ENCODE data around the gene KAZN. TPM values are rescaled to one million over a fixed set of nuclear protein-coding genes. Genes with fewer than 3 reads are reported as not detected.

KAZN gene
- total RNA-seq, 4 donors from 2014 or later, result 0.77 to 12.3 (median 4.9) TPM

- Histone ChIP-seq H3K27ac (no peak overlapping the region), H3K36me3 (no peaks in the 10 kb centered on the region), H3K9me3 (no peaks in the 10 kb centered on the region), H3K27me3 (no peaks in the 10 kb centered on the region), H3K4me1 (no peaks in the 10 kb centered on the region), H3K4me3 (no peak overlapping the region)
- DNase-seq, result no peak
- TF ChIP-seq CTCF (IDR thresholded peaks at IDR 0.05), result no peak
- no peak for TF ChIP-seq POLR2A (IDR thresholded peaks at IDR 0.05)
- intact Hi-C loops (cut with DNase I; ENCODE audit: low total_unique reads), result no loop called here
Observed at GRCh38 chr1:14606632-14607031, 8.1 kb downstream of the KAZN start.

DNA sequence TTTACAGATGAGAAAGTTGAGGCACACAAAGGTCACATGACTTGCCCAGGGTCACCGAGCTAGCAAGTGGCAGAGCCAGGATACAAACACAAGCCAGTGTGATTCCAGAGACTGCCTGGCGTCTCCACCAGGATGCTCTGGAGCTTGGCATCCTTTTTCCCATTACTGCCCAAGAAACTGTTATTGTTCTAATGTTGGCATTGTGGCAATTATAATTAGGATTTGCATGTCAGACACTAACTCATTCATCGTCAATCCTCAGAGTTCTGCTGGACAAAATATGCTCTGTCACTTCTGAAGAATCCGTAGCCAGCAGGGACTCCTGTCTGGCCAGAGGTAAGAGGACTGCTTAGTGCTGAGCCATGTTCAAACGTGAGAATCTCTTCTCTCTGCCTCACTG is 8.8 kb downstream of the KAZN start:
- DNase-seq, result no peak
- intact Hi-C loops (cut with DNase I; ENCODE audit: low total_unique reads), result no loop called here
- H3K36me3 ChIP-seq, result no peaks in the 10 kb centered on the region
- H3K4me1 ChIP-seq, result no peaks in the 10 kb centered on the region
- no peaks in the 10 kb centered on the region for H3K27me3 ChIP-seq
- no peak for TF ChIP-seq CTCF (IDR thresholded peaks at IDR 0.05)
- TF ChIP-seq POLR2A (IDR thresholded peaks at IDR 0.05), result no peak
- H3K4me3 ChIP-seq, result no peak overlapping the region
- H3K27ac ChIP-seq, result no peak overlapping the region
- no peaks in the 10 kb centered on the region for H3K9me3 ChIP-seq

- DNase-seq, result no peak
- Histone ChIP-seq H3K36me3 (no peaks in the 10 kb centered on the region), H3K9me3 (no peaks in the 10 kb centered on the region), H3K4me1 (no peaks in the 10 kb centered on the region), H3K27me3 (no peaks in the 10 kb centered on the region), H3K27ac (no peak overlapping the region), H3K4me3 (no peak overlapping the region)
- intact Hi-C loops (cut with DNase I; ENCODE audit: low total_unique reads), result no loop called here
- no peak for TF ChIP-seq CTCF (IDR thresholded peaks at IDR 0.05)
- TF ChIP-seq POLR2A (IDR thresholded peaks at IDR 0.05), result no peak
Observed at GRCh38 chr1:14608308-14608707, 9.8 kb downstream of the KAZN start.

DNA sequence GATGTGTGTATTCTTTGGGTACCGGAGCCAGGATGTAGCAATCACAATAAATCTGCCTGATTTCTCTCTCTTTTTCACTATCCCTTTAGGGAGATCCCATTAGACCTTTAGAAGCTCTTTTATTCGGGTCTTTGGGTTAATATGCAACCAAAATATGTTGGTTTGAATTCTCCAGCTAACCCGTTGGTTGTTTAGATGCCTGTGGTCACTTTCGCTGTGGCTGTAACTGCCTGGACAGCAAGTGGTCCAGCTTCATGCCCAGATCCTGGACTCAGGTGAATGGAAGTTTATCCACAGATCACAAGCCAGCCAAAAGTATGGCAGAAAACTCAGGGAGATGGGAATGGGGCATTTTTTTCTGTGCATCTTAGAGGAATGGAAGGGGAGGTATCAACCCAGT is 12.3 kb downstream of the KAZN start:
- no peak overlapping the region for H3K27ac ChIP-seq
- TF ChIP-seq CTCF (IDR thresholded peaks at IDR 0.05) (no peak), POLR2A (IDR thresholded peaks at IDR 0.05) (no peak)
- intact Hi-C loops (cut with DNase I; ENCODE audit: low total_unique reads), result no loop called here
- DNase-seq, result no peak
- H3K27me3 ChIP-seq, result no peaks in the 10 kb centered on the region
- no peaks in the 10 kb centered on the region for H3K36me3 ChIP-seq
- H3K4me1 ChIP-seq, result no peaks in the 10 kb centered on the region
- no peaks in the 10 kb centered on the region for H3K9me3 ChIP-seq
- no peak overlapping the region for H3K4me3 ChIP-seq

DNA sequence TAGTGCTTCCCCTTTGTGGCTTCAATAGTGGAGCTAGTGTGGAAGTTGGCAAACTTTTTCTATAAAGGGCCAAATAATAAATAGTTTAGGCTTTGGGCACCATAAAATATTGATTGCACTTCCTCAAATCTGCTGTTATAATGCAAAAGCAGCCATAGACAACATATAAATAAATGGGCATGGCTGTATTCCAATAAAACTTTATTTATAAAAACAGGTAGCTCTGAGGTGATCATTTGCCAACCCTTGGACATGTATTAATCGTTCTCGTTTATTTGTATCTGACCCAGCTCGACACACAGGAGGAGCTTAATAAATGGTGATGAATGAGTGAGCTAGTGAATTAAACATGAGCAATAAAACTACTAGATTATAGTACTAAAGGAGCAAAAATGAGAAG is 13.3 kb downstream of the KAZN start:
- no peak for DNase-seq
- Histone ChIP-seq H3K4me3 (no peak overlapping the region), H3K9me3 (no peaks in the 10 kb centered on the region), H3K27me3 (no peaks in the 10 kb centered on the region), H3K36me3 (no peaks in the 10 kb centered on the region), H3K27ac (no peak overlapping the region), H3K4me1 (no peaks in the 10 kb centered on the region)
- TF ChIP-seq POLR2A (IDR thresholded peaks at IDR 0.05) (no peak), CTCF (IDR thresholded peaks at IDR 0.05) (no peak)
- intact Hi-C loops (cut with DNase I; ENCODE audit: low total_unique reads), result no loop called here
